ENCODE results near the gene ZBTB2. TPM values are rescaled to one million over a fixed set of nuclear protein-coding genes. Genes with fewer than 3 reads are reported as not detected.
"Not testable (repeated sequence)": the region's sequence is repeated elsewhere in the genome, so short reads cannot be mapped to it uniquely, and the experiment has no call there.

Gene ZBTB2
- total RNA-seq, 2 experiments from 2014 or later = 16.4 to 17.0 TPM

- Histone ChIP-seq H3K27ac (ENCODE audit: low read depth, low read length, poor library complexity, severe bottlenecking) (no peak overlapping the region), H3K4me1 (ENCODE audit: insufficient read depth, low read length, poor library complexity, severe bottlenecking) (no peaks in the 10 kb centered on the region), H3K4me3 (ENCODE audit: low read depth, low read length, poor library complexity, severe bottlenecking) (no peak overlapping the region), H3K36me3 (ENCODE audit: insufficient read depth, low read length) (peaks cover 35% of the 10 kb centered on the region), H3K9me3 (ENCODE audit: low read length) (no peaks in the 10 kb centered on the region), H2AFZ (ENCODE audit: low read length) (no peak overlapping the region), H3K79me2 (ENCODE audit: insufficient read depth, low read depth, low read length) (no peaks in the 10 kb centered on the region), H3K9me2 (ENCODE audit: insufficient read depth, low read length) (no peaks in the 10 kb centered on the region), H3K4me2 (ENCODE audit: low read length) (no peak overlapping the region), H4K20me1 (ENCODE audit: insufficient read depth, low read length) (no peaks in the 10 kb centered on the region)
- no peak for DNase-seq (ENCODE audit: low spot score)
- POLR2A ChIA-PET = interaction anchor here (0.8 kb wide), 1 partner anchor 17 kb away, joined by 3 read pairs; no protein-coding TSS in a partner anchor
- intact Hi-C loops (cut with micrococcal nuclease; ENCODE audit: unreplicated experiment) = no loop called here
- CTCF ChIA-PET (ENCODE audit: unreplicated experiment) = no interaction called here
- TF ChIP-seq CTCF (conservative IDR thresholded peaks at IDR 0.05; ENCODE audit: low read length) (no peak), EZH2phosphoT487 (IDR thresholded peaks at IDR 0.05; ENCODE audit: borderline replicate concordance, low read depth, low read length) (no peak)
- BruUV-seq (replicated peaks) = no TSS peak
These were observed 31.9 kb downstream of the ZBTB2 start for GRCh38 chr6:151359486-151359885.

- Histone ChIP-seq H3K4me3 (ENCODE audit: low read depth, low read length, poor library complexity, severe bottlenecking) (no peak overlapping the region), H3K79me2 (ENCODE audit: insufficient read depth, low read depth, low read length) (no peaks in the 10 kb centered on the region), H3K4me1 (ENCODE audit: insufficient read depth, low read length, poor library complexity, severe bottlenecking) (no peaks in the 10 kb centered on the region), H3K4me2 (ENCODE audit: low read length) (no peak overlapping the region), H3K36me3 (ENCODE audit: insufficient read depth, low read length) (peaks cover 28% of the 10 kb centered on the region), H4K20me1 (ENCODE audit: insufficient read depth, low read length) (no peaks in the 10 kb centered on the region), H3K27ac (ENCODE audit: low read depth, low read length, poor library complexity, severe bottlenecking) (no peak overlapping the region), H3K9me3 (ENCODE audit: low read length) (no peaks in the 10 kb centered on the region), H3K9me2 (ENCODE audit: insufficient read depth, low read length) (no peaks in the 10 kb centered on the region), H2AFZ (ENCODE audit: low read length) (no peak overlapping the region)
- ChIA-PET CTCF (ENCODE audit: unreplicated experiment) (no interaction called here), POLR2A (interaction anchor here (0.7 to 1.2 kb wide), 5 partner anchors 9 to 170 kb away, joined by 3 to 6 read pairs (median 4); no protein-coding TSS in a partner anchor)
- no TSS peak for BruUV-seq (replicated peaks)
- intact Hi-C loops (cut with micrococcal nuclease; ENCODE audit: unreplicated experiment) = no loop called here
- TF ChIP-seq CTCF (conservative IDR thresholded peaks at IDR 0.05; ENCODE audit: low read length) = no peak
- TF ChIP-seq EZH2phosphoT487 (IDR thresholded peaks at IDR 0.05; ENCODE audit: borderline replicate concordance, low read depth, low read length) = no peak
- DNase-seq (ENCODE audit: low spot score) = no peak
These were observed 32.9 kb downstream of the ZBTB2 start for GRCh38 chr6:151358475-151358874.

GRCh38 chr6:151357758-151358436 is 33.5 kb downstream of the ZBTB2 start:
- no TSS peak for BruUV-seq (replicated peaks)

GRCh38 chr6:151356983-151357382 is 34.4 kb downstream of the ZBTB2 start:
- H2AFZ ChIP-seq (ENCODE audit: low read length); intact Hi-C loops (cut with micrococcal nuclease; ENCODE audit: unreplicated experiment); H4K20me1 ChIP-seq (ENCODE audit: insufficient read depth, low read length); H3K27ac ChIP-seq (ENCODE audit: low read depth, low read length, poor library complexity, severe bottlenecking); CTCF ChIA-PET (ENCODE audit: unreplicated experiment); H3K9me3 ChIP-seq (ENCODE audit: low read length); H3K79me2 ChIP-seq (ENCODE audit: insufficient read depth, low read depth, low read length); DNase-seq (ENCODE audit: low spot score); H3K4me1 ChIP-seq (ENCODE audit: insufficient read depth, low read length, poor library complexity, severe bottlenecking); H3K9me2 ChIP-seq (ENCODE audit: insufficient read depth, low read length); H3K4me3 ChIP-seq (ENCODE audit: low read depth, low read length, poor library complexity, severe bottlenecking); BruUV-seq (replicated peaks); H3K4me2 ChIP-seq (ENCODE audit: low read length): not testable (repeated sequence)
- H3K36me3 ChIP-seq (ENCODE audit: insufficient read depth, low read length) = peaks cover 18% of the 10 kb centered on the region
- POLR2A ChIA-PET = interaction anchor here (0.7 to 1.2 kb wide), 4 partner anchors 16 to 60 kb away, joined by 3 to 10 read pairs (median 5); no protein-coding TSS in a partner anchor

More at GRCh38 chr6:151357758-151358436, 33.5 kb downstream of the ZBTB2 start:
- no peak overlapping the region for H2AFZ ChIP-seq (ENCODE audit: low read length)
- peaks cover 25% of the 10 kb centered on the region for H3K36me3 ChIP-seq (ENCODE audit: insufficient read depth, low read length)
- H3K4me1 ChIP-seq (ENCODE audit: insufficient read depth, low read length, poor library complexity, severe bottlenecking) = no peaks in the 10 kb centered on the region
- DNase-seq (ENCODE audit: low spot score) = no peak
- ChIA-PET CTCF (ENCODE audit: unreplicated experiment) (no interaction called here), POLR2A (interaction anchor here (0.6 to 1.2 kb wide), 11 partner anchors 8 to 364 kb away, joined by 3 to 10 read pairs (median 4); no protein-coding TSS in a partner anchor)
- H4K20me1 ChIP-seq (ENCODE audit: insufficient read depth, low read length) = no peaks in the 10 kb centered on the region
- no peaks in the 10 kb centered on the region for H3K9me2 ChIP-seq (ENCODE audit: insufficient read depth, low read length)
- H3K4me3 ChIP-seq (ENCODE audit: low read depth, low read length, poor library complexity, severe bottlenecking) = no peak overlapping the region
- no peaks in the 10 kb centered on the region for H3K9me3 ChIP-seq (ENCODE audit: low read length)
- H3K79me2 ChIP-seq (ENCODE audit: insufficient read depth, low read depth, low read length) = no peaks in the 10 kb centered on the region
- H3K4me2 ChIP-seq (ENCODE audit: low read length) = no peak overlapping the region
- TF ChIP-seq EZH2phosphoT487 (IDR thresholded peaks at IDR 0.05; ENCODE audit: borderline replicate concordance, low read depth, low read length) = no peak
- no peak for TF ChIP-seq CTCF (conservative IDR thresholded peaks at IDR 0.05; ENCODE audit: low read length)
- H3K27ac ChIP-seq (ENCODE audit: low read depth, low read length, poor library complexity, severe bottlenecking) = no peak overlapping the region
- intact Hi-C loops (cut with micrococcal nuclease; ENCODE audit: unreplicated experiment) = no loop called here
